SK-N-SH (cell line): Measurements from ENCODE around the gene VPS35L. TPM values are rescaled to one million over a fixed set of nuclear protein-coding genes. Genes with fewer than 3 reads are reported as not detected.

ENCODE experiments used
- CTCF ChIA-PET: fragments of 300-600, 350-600 bp; formaldehyde crosslinking; extraction: SDS; loops from one replicate; lab custom pipeline; 2021; lab: Yijun Ruan, JAX
- POLR2A ChIA-PET: fragments of 350-600 bp; sonication (Branson Sonifier 250); formaldehyde crosslinking; extraction: SDS; loops from one replicate; lab custom pipeline; 2020; ENCODE audit warnings: antibody characterized with exemption, inconsistent platforms; lab: Yijun Ruan, JAX
- DNase-seq: peaks from one replicate; pipeline ENCODE4 v3.0.0; 2012
- H2AFZ ChIP-seq: fragments of 200-600 bp; sonication (generic); 2 replicates; pipeline ENCODE4 v1.8.1; 2016; ENCODE audit warnings: antibody characterized with exemption, mild to moderate bottlenecking, low read depth
- H3F3A ChIP-seq: fragments of 200-600 bp; sonication (generic); replicated peaks from 2 replicates; pipeline ENCODE3; 2016; ENCODE audit warnings: antibody characterized with exemption, mild to moderate bottlenecking; ENCODE audit not compliant: insufficient read depth
- H3K27ac ChIP-seq, 2 experiments: fragments of 200-500 bp in 1 of 2; fragments of 200-600 bp in 1 of 2; sonication (Bioruptor generic) in 1 of 2; sonication (generic), shearing (Covaris generic) in 1 of 2; 2 replicates each; pipeline versions ENCODE4 v1.5.1 to v1.6.1; 2014 to 2016; ENCODE audit warnings: low read depth in 2 of 2, inconsistent platforms in 1 of 2, low read length in 1 of 2, mild to moderate bottlenecking in 1 of 2, mixed read lengths in 1 of 2
- H3K27me3 ChIP-seq: fragments of 200-600 bp; sonication (generic), shearing (Covaris generic); 2 replicates; pipeline ENCODE4 v1.6.1; 2016; ENCODE audit warnings: mixed run types; ENCODE audit not compliant: insufficient read depth
- H3K36me3 ChIP-seq, 2 experiments: fragments of 200-500 bp in 1 of 2; fragments of 200-600 bp in 1 of 2; sonication (Bioruptor generic) in 1 of 2; sonication (generic) in 1 of 2; replicated peaks in 1 of 2; 2 replicates each; pipeline versions ENCODE3 to v1.5.1; 2014 to 2016; ENCODE audit warnings: low read length in 1 of 2, mild to moderate bottlenecking in 1 of 2; ENCODE audit not compliant: insufficient read depth in 2 of 2, control insufficient read depth in 1 of 2
- H3K4me1 ChIP-seq, 2 experiments: fragments of 200-500 bp in 1 of 2; fragments of 200-600 bp in 1 of 2; sonication (Bioruptor generic) in 1 of 2; sonication (generic), shearing (Covaris generic) in 1 of 2; 2 replicates each; pipeline versions ENCODE4 v1.5.1 to v1.6.1; 2014 to 2016; ENCODE audit warnings: low read depth in 1 of 2, low read length in 1 of 2, mixed run types in 1 of 2; ENCODE audit not compliant: insufficient read depth in 2 of 2, control insufficient read depth in 1 of 2
- H3K4me2 ChIP-seq: fragments of 200-600 bp; sonication (generic), shearing (Covaris generic); 2 replicates; pipeline ENCODE4 v1.6.1; 2017; ENCODE audit warnings: mixed run types
- H3K4me3 ChIP-seq, 2 experiments: fragments of 200-500 bp in 1 of 2; fragments of 200-600 bp in 1 of 2; sonication (Bioruptor generic) in 1 of 2; sonication (generic), shearing (Covaris generic) in 1 of 2; 2 replicates each; pipeline versions ENCODE4 v1.5.1 to v1.8.1; 2014 to 2016; ENCODE audit warnings: low read depth in 2 of 2, inconsistent platforms in 1 of 2, low read length in 1 of 2, mild to moderate bottlenecking in 1 of 2, mixed read lengths in 1 of 2, moderate library complexity in 1 of 2
- H3K79me2 ChIP-seq: fragments of 200-600 bp; sonication (generic); 2 replicates; pipeline ENCODE4 v1.8.1; 2017; ENCODE audit warnings: mild to moderate bottlenecking; ENCODE audit not compliant: insufficient read depth
- H3K9ac ChIP-seq: fragments of 200-600 bp; sonication (generic); 2 replicates; pipeline ENCODE4 v1.6.1; 2017; ENCODE audit warnings: mixed run types
- H3K9me2 ChIP-seq: fragments of 200-600 bp; sonication (generic); 2 replicates; pipeline ENCODE4 v1.6.1; 2017; ENCODE audit warnings: mixed run types
- H3K9me3 ChIP-seq: fragments of 200-600 bp; sonication (generic); 2 replicates; pipeline ENCODE4 v1.6.1; 2017; ENCODE audit warnings: mixed run types, mild to moderate bottlenecking, moderate library complexity
- H4K20me1 ChIP-seq: fragments of 200-600 bp; sonication (generic); 2 replicates; pipeline ENCODE4 v1.6.1; 2017; ENCODE audit warnings: mild to moderate bottlenecking, mixed run types; ENCODE audit not compliant: insufficient read depth
- CTCF ChIP-seq: fragments of 200-600 bp; sonication (generic); IDR thresholded peaks from 2 replicates; pipeline ENCODE4 v1.6.1; 2017; ENCODE audit warnings: antibody characterized with exemption, mild to moderate bottlenecking, moderate library complexity
- EZH2phosphoT487 ChIP-seq: fragments of 200-600 bp; sonication (generic); IDR thresholded peaks from 2 replicates; pipeline ENCODE4 v1.6.1; 2017; ENCODE audit warnings: low read depth, mixed run types, mild to moderate bottlenecking, antibody characterized with exemption, moderate library complexity, borderline replicate concordance
- FOXJ3 ChIP-seq: sonication (generic); formaldehyde crosslinking; IDR thresholded peaks from 2 replicates; pipeline ENCODE4 v1.5.1; 2020; ENCODE audit warnings: mild to moderate bottlenecking, missing genetic modification reagents
- FOXM1 ChIP-seq: IDR thresholded peaks from 2 replicates; pipeline ENCODE4 v1.4.0; 2012; ENCODE audit warnings: low read depth, mild to moderate bottlenecking
- GABPA ChIP-seq: IDR thresholded peaks from 2 replicates; pipeline ENCODE4 v1.4.0; 2012; ENCODE audit warnings: low read depth, mild to moderate bottlenecking
- JUND ChIP-seq: IDR thresholded peaks from 2 replicates; pipeline ENCODE4 v1.4.0; 2012
- MAX ChIP-seq: IDR thresholded peaks from 2 replicates; pipeline ENCODE4 v1.4.0; 2012; ENCODE audit warnings: low read depth
- MEF2A ChIP-seq: IDR thresholded peaks from 2 replicates; pipeline ENCODE4 v1.4.0; 2012; ENCODE audit warnings: low read depth, borderline replicate concordance
- MXI1 ChIP-seq: IDR thresholded peaks from 2 replicates; pipeline ENCODE4 v1.6.1; 2012; ENCODE audit warnings: mild to moderate bottlenecking, low read depth, low read length, improper control_type of control experiment
- NFIC ChIP-seq: IDR thresholded peaks from 2 replicates; pipeline ENCODE4 v1.4.0; 2012; ENCODE audit warnings: borderline replicate concordance
- PBX3 ChIP-seq: IDR thresholded peaks from 2 replicates; pipeline ENCODE4; 2012
- POLR2AphosphoS5 ChIP-seq: IDR thresholded peaks from 2 replicates; pipeline ENCODE4 v1.6.1; 2012; ENCODE audit warnings: low read depth, low read length
- RAD21 ChIP-seq: IDR thresholded peaks from 2 replicates; pipeline ENCODE4 v1.6.1; 2012; ENCODE audit warnings: mild to moderate bottlenecking, low read length
- RCOR1 ChIP-seq: fragments of 150-350 bp; IDR thresholded peaks from 2 replicates; pipeline ENCODE4 v1.6.1; 2017; ENCODE audit warnings: antibody characterized with exemption, low read length
- REST ChIP-seq: IDR thresholded peaks from 2 replicates; pipeline ENCODE4 v1.6.1; 2012; ENCODE audit warnings: mild to moderate bottlenecking, low read depth, low read length, moderate library complexity
- SIN3A ChIP-seq: IDR thresholded peaks from 2 replicates; pipeline ENCODE4 v1.6.1; 2012; ENCODE audit warnings: low read depth, mild to moderate bottlenecking, low read length, moderate library complexity, borderline replicate concordance
- TAF1 ChIP-seq: IDR thresholded peaks from 2 replicates; pipeline ENCODE4 v1.6.1; 2012; ENCODE audit warnings: low read depth, mild to moderate bottlenecking, low read length, moderate library complexity, borderline replicate concordance
- TEAD4 ChIP-seq: IDR thresholded peaks from 2 replicates; pipeline ENCODE4 v1.4.0; 2012; ENCODE audit warnings: mild to moderate bottlenecking, borderline replicate concordance; ENCODE audit not compliant: insufficient read depth
- USF1 ChIP-seq: IDR thresholded peaks from 2 replicates; pipeline ENCODE4 v1.4.0; 2012; ENCODE audit warnings: low read depth, borderline replicate concordance
- USF2 ChIP-seq: fragments of 150-350 bp; IDR thresholded peaks from 2 replicates; pipeline ENCODE4 v1.6.1; 2017; ENCODE audit warnings: antibody characterized with exemption, low read length, low read depth, borderline replicate concordance
- WGBS: methylation state at CpG from one replicate; pipeline ENCODE4 v1.1.6; 2017; ENCODE audit warnings: low lambda C conversion rate; 5-methylcytosine and 5-hydroxymethylcytosine counted together
- polyA plus RNA-seq, 3 experiments: library from polyadenylated mRNA; depleted of rRNA; stranded (reverse); fragments of >200 nt; gene quantifications; 2 replicates each; pipeline ENCODE4 v1.2.3, GENCODE V29; 2012

VPS35L gene
- polyA plus RNA-seq, 1 of the 3 experiments (the other 2 are of a cell fraction) = 35.3 TPM

GRCh38 chr16:19681637-19682036 is 126.1 kb downstream of the VPS35L start:
- H3K4me1 ChIP-seq = peaks cover 0 to 2% of the 10 kb centered on the region in 2 experiments; a peak in 1 of 4 replicates
- TF ChIP-seq GABPA = no peak
- TF ChIP-seq TEAD4 = no peak
- no peak for TF ChIP-seq RCOR1
- no peak for TF ChIP-seq TAF1
- TF ChIP-seq JUND = no peak
- TF ChIP-seq REST = no peak
- no peak for TF ChIP-seq MAX
- no peak for TF ChIP-seq RAD21
- no peak for TF ChIP-seq NFIC
- no peak for TF ChIP-seq FOXJ3 (CRISPR knock-in tag)
- no peak for TF ChIP-seq POLR2AphosphoS5
- TF ChIP-seq SIN3A = no peak
- TF ChIP-seq MXI1 = no peak
- no peak overlapping the region for H3K4me2 ChIP-seq
- H3K27ac ChIP-seq = no peak overlapping the region
- H3K9ac ChIP-seq = no peak overlapping the region
- H3K27me3 ChIP-seq = no peaks in the 10 kb centered on the region
- H3K79me2 ChIP-seq = no peaks in the 10 kb centered on the region
- peaks cover 4% of the 10 kb centered on the region for H3F3A ChIP-seq
- WGBS = 95% methylated on average over 12 of the region's 12 CpGs
- H3K9me2 ChIP-seq = no peaks in the 10 kb centered on the region
- no peak overlapping the region for H3K4me3 ChIP-seq
- ChIA-PET CTCF (interaction anchor here (0.6 kb wide), 1 partner anchor 80 kb away, joined by 3 read pairs; no protein-coding TSS in a partner anchor), POLR2A (no interaction called here)
- no peak for DNase-seq
- H3K36me3 ChIP-seq = peaks cover 26 to 30% of the 10 kb centered on the region in 2 experiments
- no peaks in the 10 kb centered on the region for H3K9me3 ChIP-seq
- no peak overlapping the region for H2AFZ ChIP-seq
- no peaks in the 10 kb centered on the region for H4K20me1 ChIP-seq

- WGBS = 97% methylated on average over 6 of the region's 6 CpGs
- Histone ChIP-seq H3K27me3 (no peaks in the 10 kb centered on the region), H3K4me1 (peaks cover 0 to 2% of the 10 kb centered on the region in 2 experiments; a peak in 1 of 4 replicates), H3K4me3 (no peak overlapping the region), H3K9me2 (no peaks in the 10 kb centered on the region), H3K79me2 (no peaks in the 10 kb centered on the region), H2AFZ (no peak overlapping the region), H3K9ac (no peak overlapping the region), H3K9me3 (no peaks in the 10 kb centered on the region), H4K20me1 (no peaks in the 10 kb centered on the region), H3K27ac (no peak overlapping the region), H3K36me3 (peaks cover 29 to 37% of the 10 kb centered on the region in 2 experiments), H3F3A (peaks cover 4% of the 10 kb centered on the region), H3K4me2 (no peak overlapping the region)
- no peak for DNase-seq
- CTCF ChIA-PET = no interaction called here
- POLR2A ChIA-PET = no interaction called here
- TF ChIP-seq USF1 (no peak), MEF2A (no peak), USF2 (no peak), FOXM1 (no peak), EZH2phosphoT487 (no peak), PBX3 (no peak), CTCF (no peak)
Measured at GRCh38 chr16:19683453-19684236, 128.1 kb downstream of the VPS35L start.
